H1 (cell line): Measurements from ENCODE around the gene FBN3.

Experiments used
- BACH1 ChIP-seq: IDR thresholded peaks from 2 replicates; pipeline ENCODE4 v1.6.1; 2012; ENCODE audit warnings: low read length, improper control_type of control experiment
- CBX5 ChIP-seq: fragments of 300-800, 300-1000 bp; sonication (generic); IDR thresholded peaks from 2 replicates; pipeline ENCODE4 v1.7.1; 2016; ENCODE audit warnings: antibody characterized with exemption, low read length, low read depth
- EGR1 ChIP-seq: IDR thresholded peaks from 2 replicates; pipeline ENCODE4 v1.6.1; 2011; ENCODE audit warnings: low read depth, low read length, borderline replicate concordance
- EZH2 ChIP-seq: fragments of 200-600 bp; sonication (generic); IDR thresholded peaks from 2 replicates; pipeline ENCODE4 v1.7.1; 2012; ENCODE audit warnings: low read depth, mild to moderate bottlenecking, moderate library complexity, low read length, inconsistent platforms; ENCODE audit not compliant: severe bottlenecking
- GABPA ChIP-seq: IDR thresholded peaks from 2 replicates; pipeline ENCODE4 v1.6.1; 2011; ENCODE audit warnings: mild to moderate bottlenecking, low read length, moderate library complexity, borderline replicate concordance; ENCODE audit not compliant: insufficient read depth
- NRF1 ChIP-seq: IDR thresholded peaks from 2 replicates; pipeline ENCODE4 v1.6.1; 2011; ENCODE audit warnings: mild to moderate bottlenecking, low read depth, low read length, improper control_type of control experiment
- TF ChIP-seq, protein P1 (sequence below), 3 experiments: IDR thresholded peaks; 1 replicate in 2 of 3; 2 replicates in 1 of 3; pipeline versions ENCODE4 v1.5.1 to v1.6.1; 2011; ENCODE audit warnings: low read length in 3 of 3, mild to moderate bottlenecking in 3 of 3, inconsistent platforms in 2 of 3, low read depth in 1 of 3, moderate library complexity in 1 of 3; ENCODE audit not compliant: insufficient read depth in 1 of 3; ENCODE audit errors: control extremely low read depth in 1 of 3

DNA sequence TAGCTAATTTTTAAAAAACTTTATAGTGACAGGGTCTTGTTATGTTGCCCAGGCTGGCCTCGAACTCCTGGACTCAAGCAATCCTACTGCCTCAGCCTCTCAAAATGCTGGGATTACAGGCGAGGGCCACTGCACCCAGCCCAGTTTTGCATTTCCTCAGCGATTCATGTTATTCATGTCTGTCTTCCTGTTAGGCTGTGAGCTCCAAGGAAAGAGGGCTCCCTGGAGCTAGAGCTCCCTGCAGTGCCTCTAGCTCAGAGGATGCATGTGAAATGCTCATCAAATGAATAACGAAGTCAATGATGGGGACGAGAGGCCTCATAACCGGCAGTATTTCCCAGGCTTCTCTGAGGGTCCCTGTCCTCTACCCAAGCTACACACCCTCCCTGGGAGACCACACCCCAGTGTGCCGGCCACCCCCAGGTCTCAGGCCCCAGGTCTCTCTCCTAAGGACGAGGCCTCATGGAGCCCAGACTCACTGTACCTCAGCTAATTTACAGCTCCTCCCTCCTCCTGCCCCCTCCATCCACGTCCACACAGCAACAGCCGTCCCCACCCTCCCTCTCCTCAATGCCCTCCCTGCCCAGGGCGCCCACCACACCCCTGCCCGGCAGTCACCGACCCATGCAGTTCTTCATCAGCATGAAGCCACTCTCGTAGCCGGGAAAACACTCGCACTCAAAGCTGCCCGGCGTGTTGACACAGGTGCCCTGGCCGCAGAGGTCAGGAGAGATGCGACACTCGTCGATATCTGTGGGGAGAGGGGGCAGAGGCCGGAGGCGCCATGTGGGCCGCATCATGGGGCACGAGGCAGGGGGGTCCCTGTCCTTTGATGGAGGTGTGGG is 28.5 kb downstream of the FBN3 start:
- TF ChIP-seq EGR1 = no peak
- TF ChIP-seq, protein P1, sequence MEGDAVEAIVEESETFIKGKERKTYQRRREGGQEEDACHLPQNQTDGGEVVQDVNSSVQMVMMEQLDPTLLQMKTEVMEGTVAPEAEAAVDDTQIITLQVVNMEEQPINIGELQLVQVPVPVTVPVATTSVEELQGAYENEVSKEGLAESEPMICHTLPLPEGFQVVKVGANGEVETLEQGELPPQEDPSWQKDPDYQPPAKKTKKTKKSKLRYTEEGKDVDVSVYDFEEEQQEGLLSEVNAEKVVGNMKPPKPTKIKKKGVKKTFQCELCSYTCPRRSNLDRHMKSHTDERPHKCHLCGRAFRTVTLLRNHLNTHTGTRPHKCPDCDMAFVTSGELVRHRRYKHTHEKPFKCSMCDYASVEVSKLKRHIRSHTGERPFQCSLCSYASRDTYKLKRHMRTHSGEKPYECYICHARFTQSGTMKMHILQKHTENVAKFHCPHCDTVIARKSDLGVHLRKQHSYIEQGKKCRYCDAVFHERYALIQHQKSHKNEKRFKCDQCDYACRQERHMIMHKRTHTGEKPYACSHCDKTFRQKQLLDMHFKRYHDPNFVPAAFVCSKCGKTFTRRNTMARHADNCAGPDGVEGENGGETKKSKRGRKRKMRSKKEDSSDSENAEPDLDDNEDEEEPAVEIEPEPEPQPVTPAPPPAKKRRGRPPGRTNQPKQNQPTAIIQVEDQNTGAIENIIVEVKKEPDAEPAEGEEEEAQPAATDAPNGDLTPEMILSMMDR (IDR thresholded peaks at IDR 0.05; ENCODE audit: control extremely low read depth in 1 of 3, insufficient read depth in 1 of 3, low read depth in 1 of 3, low read length in 3 of 3) = no peak
- TF ChIP-seq EZH2 = no peak
- no peak for TF ChIP-seq BACH1
- TF ChIP-seq GABPA = no peak
- TF ChIP-seq NRF1 = no peak
- no peak for TF ChIP-seq CBX5
